ENCODE measurements around the gene CD2.
A peak's percentile ranks its signal among the peaks of the same experiment; 100 is the strongest.

CD2 gene

GRCh38 chr1:116807394-116808199, 53.4 kb downstream of the CD2 start:
- ATAC-seq (peak; percentile 31), DNase-seq (ENCODE audit: low spot score in 2 of 2) (peak in 1 of 2 donors; percentile 70)
- H3K4me1 Mint-ChIP-seq: peaks cover 60% of the 10 kb centered on the region
- H3K9me3 Mint-ChIP-seq: peaks cover 5% of the 10 kb centered on the region
- H3K4me3 Mint-ChIP-seq: peak overlapping the region; percentile 66
- peak overlapping the region; percentile 97 for H3K27ac Mint-ChIP-seq
- H3K36me3 Mint-ChIP-seq: peaks cover 64% of the 10 kb centered on the region

GRCh38 chr1:116808200-116808847, 54.1 kb downstream of the CD2 start:
- peaks cover 63% of the 10 kb centered on the region for H3K4me1 Mint-ChIP-seq
- peaks cover 8% of the 10 kb centered on the region for H3K9me3 Mint-ChIP-seq
- peak overlapping the region; percentile 66 for H3K4me3 Mint-ChIP-seq
- ATAC-seq (peak; percentile 55), DNase-seq (ENCODE audit: low spot score in 2 of 2) (no peak)
- H3K27ac Mint-ChIP-seq: peak overlapping the region; percentile 97
- H3K36me3 Mint-ChIP-seq: peaks cover 57% of the 10 kb centered on the region

DNA sequence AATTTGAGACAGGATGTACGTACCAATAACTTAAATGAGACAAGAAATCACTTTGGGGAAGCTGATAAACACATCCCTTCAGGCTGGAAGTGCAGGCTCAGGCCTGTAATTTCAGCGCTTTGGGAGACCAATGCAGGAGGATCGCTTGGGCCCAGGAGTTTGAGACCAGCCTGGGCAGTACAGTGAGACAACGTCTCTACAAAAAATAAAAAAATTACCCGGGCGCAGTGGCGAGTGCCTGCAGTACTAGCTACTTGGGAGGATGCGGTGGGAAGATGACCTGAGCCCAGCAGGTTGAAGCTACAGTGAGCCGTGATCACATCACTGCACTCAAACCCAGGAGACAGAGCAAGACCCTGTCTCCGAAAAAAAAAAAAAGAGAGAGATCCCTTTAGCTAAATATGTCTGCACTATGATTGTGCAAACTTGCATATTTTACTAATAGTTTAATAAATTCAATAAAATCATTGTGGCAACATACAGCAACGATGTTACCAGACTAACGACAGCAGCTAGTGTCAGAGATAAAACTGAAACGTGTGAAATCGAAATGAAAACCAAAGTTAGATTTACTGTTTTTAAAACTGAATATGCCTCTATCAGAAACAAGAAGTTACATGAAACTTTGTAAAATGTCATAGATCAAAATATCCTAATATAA, 54.7 kb downstream of the CD2 start:
- ATAC-seq: peak; percentile 39
- Mint-ChIP-seq H3K36me3 (peaks cover 51% of the 10 kb centered on the region), H3K4me3 (peak overlapping the region; percentile 66), H3K4me1 (peaks cover 62% of the 10 kb centered on the region), H3K27ac (peak overlapping the region; percentile 97), H3K9me3 (peaks cover 14% of the 10 kb centered on the region)
- DNase-seq (ENCODE audit: low spot score in 2 of 2): peak in 1 of 2 donors; percentile 73

- DNase-seq (ENCODE audit: low spot score in 2 of 2): no peak
- ATAC-seq: no peak
- Mint-ChIP-seq H3K4me3 (no peak overlapping the region), H3K9me3 (peaks cover 17% of the 10 kb centered on the region), H3K27ac (peak overlapping the region; percentile 60), H3K4me1 (peaks cover 76% of the 10 kb centered on the region), H3K36me3 (peaks cover 29% of the 10 kb centered on the region)
Measured at GRCh38 chr1:116811321-116811720, 57.1 kb downstream of the CD2 start.

DNA sequence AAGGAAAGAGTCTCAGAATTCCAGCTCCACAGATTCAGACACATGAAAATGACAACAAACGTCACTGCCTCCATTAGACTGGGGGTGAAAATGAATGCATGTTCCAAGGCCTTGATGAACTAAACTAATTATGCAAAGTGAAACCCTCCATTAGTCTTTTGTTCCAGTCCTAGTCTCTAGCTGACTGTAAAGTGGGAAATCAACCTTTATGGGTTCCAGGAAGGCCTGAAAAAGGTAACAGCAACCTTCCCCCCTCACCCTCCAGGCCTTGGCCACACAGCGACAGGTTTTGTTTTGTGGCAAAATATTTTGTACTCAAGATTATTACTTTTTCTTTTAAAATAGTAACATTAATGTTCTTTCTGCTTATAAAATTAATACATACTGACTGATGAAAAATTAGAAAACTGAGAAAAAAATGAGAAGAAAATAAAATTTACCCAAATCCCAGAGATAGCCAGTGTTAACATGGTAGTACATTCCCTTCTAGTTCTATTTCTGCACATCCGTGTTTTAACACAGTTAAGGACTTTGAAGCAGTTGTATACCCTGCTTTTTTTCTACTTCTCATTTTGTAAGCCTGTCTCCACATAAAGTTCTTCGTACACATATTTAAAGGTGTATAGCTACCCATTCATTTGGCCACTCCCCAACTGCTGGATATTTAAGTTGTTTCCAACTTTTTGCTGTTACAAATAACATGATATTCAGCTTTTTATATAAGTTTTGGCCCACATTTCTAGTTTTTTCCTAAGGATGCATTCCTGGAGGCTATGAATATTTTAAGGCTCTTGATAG, 60.9 kb downstream of the CD2 start:
- H3K4me3 Mint-ChIP-seq: peak overlapping the region; percentile 38
- DNase-seq (ENCODE audit: low spot score in 2 of 2) (peak in 1 of 2 donors; percentile 65), ATAC-seq (peak; percentile 54)
- H3K36me3 Mint-ChIP-seq: peaks cover 13% of the 10 kb centered on the region
- peaks cover 17% of the 10 kb centered on the region for H3K9me3 Mint-ChIP-seq
- peak overlapping the region; percentile 85 for H3K27ac Mint-ChIP-seq
- peaks cover 69% of the 10 kb centered on the region for H3K4me1 Mint-ChIP-seq

GRCh38 chr1:116817582-116818064, 63.4 kb downstream of the CD2 start:
- H3K4me1 Mint-ChIP-seq: peaks cover 51% of the 10 kb centered on the region
- peak overlapping the region; percentile 61 for H3K4me3 Mint-ChIP-seq
- peaks cover 12% of the 10 kb centered on the region for H3K9me3 Mint-ChIP-seq
- peak overlapping the region; percentile 45 for H3K27ac Mint-ChIP-seq
- peaks cover 6% of the 10 kb centered on the region for H3K36me3 Mint-ChIP-seq
- ATAC-seq (peak; percentile 86), DNase-seq (ENCODE audit: low spot score in 2 of 2) (peak; percentile 56 to 87)
